GM21360 (cell line): Measurements from ENCODE around the gene LARP1.
"Not testable (repeated sequence)": the region's sequence is repeated elsewhere in the genome, so short reads cannot be mapped to it uniquely, and the experiment has no call there.

Source experiments
- ATAC-seq: cut with Tn5 transposase; IDR thresholded peaks from one replicate; pipeline ENCODE4 v1.9.1; 2021; ENCODE audit warnings: mild to moderate bottlenecking, moderate library complexity; ENCODE audit not compliant: unreplicated experiment

Gene LARP1

GRCh38 chr5:154759868-154760267 lies 4.7 kb downstream of the LARP1 start:
- not testable (repeated sequence) for ATAC-seq

- ATAC-seq: peak; percentile 35
Measured at GRCh38 chr5:154761046-154761736, 6.0 kb downstream of the LARP1 start.

GRCh38 chr5:154762261-154762660 lies 7.1 kb downstream of the LARP1 start:
- no peak for ATAC-seq

- ATAC-seq: no peak
Measured at GRCh38 chr5:154762700-154763099, 7.5 kb downstream of the LARP1 start.

- ATAC-seq: no peak
Measured at GRCh38 chr5:154764967-154765366, 9.8 kb downstream of the LARP1 start.

- ATAC-seq: no peak
Measured at GRCh38 chr5:154765396-154765925, 10.3 kb downstream of the LARP1 start.

GRCh38 chr5:154766558-154767281 lies 11.5 kb downstream of the LARP1 start:
- no peak for ATAC-seq

DNA sequence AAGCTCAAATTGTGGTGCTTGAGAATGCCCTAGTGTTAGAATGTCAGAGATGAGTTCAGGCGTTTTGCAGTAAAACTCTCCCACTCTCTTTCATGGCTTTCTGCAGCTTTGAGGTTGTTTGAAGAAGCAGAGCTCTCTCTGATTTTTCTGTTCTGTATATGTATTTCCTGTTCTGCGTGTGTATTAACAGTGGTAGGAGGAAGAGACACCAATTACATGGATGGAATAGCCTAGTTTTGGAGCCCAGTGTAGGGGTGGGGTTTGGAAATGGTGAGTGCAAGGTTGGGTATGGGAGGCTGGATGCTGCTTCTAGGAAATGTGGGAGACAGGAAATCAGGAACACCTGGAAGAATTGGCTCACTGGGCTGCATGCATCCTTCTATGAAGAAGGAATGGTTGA lies 12.4 kb downstream of the LARP1 start:
- no peak for ATAC-seq

DNA sequence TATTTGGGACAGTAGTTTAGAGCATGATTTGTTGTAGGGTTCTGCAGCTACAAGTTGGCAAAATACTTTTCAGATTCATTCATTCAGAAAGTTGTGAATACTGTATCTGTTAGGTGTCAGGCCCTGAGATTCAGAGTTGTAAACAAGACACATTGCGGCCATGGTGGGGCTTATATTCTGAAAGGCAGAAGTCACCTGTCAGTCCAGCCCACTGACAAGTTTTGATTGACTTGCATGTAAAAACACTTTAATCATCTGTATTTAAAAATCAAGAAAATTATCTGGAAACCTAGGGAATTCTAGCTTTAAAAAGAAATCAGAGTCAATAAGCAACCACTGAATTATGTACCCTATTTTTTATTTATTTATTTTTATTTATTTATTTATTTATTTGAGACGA lies 13.0 kb downstream of the LARP1 start:
- no peak for ATAC-seq

- ATAC-seq: no peak
Measured at GRCh38 chr5:154770111-154770510, 14.9 kb downstream of the LARP1 start.

DNA sequence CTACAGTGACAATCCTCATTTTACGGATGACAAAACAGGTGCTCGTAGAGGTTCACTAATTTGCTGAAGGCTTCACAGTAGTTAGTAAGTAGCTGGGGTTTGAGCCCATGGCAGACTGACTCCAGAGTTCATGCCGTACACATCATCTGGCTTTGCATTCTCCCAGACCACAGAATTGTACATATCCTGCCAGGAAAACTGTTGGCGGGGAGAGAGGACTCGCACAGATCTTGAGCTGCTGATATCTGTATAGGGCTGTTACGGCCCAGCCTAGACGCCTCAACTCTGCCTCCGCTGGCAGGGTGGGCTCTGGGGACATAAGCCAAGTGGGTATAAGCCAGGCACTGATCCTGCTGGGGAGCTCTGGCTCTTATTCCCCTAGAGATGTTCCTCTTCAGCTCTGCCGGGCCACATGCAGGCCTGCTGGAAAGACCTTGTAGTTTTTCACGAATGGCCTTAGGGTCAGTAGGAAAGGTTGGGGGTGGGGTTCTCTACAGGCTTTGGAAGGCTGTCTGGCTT lies 16.3 kb downstream of the LARP1 start:
- ATAC-seq: no peak

GRCh38 chr5:154773326-154773725 lies 18.1 kb downstream of the LARP1 start:
- ATAC-seq: no peak

DNA sequence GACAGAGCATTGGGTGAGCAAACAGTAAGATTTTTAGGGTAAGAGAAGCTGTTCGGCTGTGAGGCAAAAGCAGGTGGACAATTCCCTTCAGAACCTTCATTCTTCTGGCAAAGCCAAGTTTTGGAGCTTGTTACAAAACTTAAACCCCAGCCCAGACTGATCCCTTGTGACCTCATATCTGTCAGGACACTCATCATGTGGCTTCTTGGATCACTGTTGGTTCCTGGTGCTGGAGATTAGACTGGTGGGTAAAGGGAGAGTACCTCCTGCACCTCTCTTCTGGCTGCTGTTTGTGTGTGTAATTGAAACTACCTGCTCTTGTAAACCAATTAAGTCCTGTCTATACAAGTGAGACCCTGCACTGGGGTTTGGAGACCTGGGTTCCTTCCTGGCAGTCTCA lies 21.0 kb downstream of the LARP1 start:
- ATAC-seq: no peak

DNA sequence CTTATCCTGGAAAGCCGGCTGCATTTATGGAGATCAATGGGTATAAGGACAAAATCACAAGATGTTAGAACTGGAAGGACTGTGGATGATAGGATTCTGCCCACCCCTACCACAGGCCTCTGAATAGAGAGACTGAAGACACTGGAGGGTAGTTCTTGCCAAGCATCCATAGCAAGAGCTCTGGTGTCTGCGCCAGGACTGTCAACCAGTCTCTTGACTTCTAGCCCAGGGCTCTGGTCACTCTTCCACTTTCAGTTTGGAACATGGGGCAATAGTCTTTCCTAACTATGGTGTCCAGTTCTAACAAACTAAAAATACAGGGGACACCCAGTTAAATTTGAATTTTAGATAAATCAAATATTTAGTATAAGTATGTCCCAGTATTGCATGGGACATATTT lies 23.4 kb downstream of the LARP1 start:
- no peak for ATAC-seq

DNA sequence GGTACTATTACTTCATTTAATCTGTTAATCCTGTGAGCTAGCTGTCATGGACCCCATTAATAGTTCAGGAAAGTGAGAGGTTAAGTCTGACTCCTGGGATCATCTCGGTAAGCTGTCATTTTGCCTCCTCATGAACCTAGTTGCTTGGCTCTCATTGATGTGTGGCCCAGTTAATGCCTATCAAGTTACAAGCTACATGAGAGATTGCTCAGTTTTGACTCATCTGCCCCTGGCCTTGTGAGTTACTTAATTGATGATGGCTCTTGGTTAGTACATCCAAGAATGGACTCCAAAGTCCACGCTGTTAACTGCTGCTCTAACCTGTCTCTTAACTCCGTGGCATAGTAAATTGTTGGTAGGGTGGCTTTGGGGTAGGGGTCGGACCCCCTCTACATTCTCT lies 23.9 kb downstream of the LARP1 start:
- no peak for ATAC-seq

GRCh38 chr5:154780128-154780527 lies 25.0 kb downstream of the LARP1 start:
- ATAC-seq: peak; percentile 41

GRCh38 chr5:154782326-154782725 lies 27.1 kb downstream of the LARP1 start:
- ATAC-seq: no peak

DNA sequence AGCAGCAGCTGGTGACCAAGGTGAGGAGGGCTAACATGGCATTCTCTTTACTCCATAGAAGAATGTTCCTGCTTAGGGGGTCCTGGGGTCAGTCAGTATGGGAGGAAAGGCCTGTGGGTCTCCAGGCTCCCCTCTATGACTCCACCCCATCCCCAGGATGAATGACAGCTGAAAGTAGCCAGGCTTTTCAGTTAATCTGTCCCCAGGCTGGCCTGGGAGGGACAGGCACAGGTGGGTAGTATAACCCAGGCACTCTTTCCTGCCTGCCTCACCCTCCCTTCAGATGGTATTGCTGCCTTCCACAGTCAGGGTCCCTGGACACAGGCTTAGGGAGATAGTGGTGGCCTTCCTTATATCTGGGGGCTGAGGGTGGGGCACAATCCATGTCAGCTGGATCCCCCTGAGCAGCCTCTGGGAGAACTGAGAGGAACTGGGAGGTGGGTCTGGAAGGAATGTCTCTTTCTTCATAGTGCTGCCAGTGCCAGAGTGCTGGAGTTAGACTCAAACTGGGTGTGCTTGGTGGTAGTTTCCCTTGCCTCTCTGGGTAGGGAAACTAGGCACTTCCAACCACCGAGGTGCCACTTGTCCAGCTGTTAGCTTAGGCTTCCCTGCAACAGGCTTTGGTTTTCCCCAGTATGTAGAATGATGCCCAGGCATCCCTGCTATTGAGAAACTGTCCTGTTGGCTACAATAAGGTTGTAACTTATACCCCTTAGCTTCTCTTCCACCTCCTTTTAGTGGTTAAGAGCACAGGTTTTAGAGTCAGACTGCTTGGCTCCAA lies 27.8 kb downstream of the LARP1 start:
- no peak for ATAC-seq

- peak; percentile 45 for ATAC-seq
Measured at GRCh38 chr5:154783774-154784460, 28.7 kb downstream of the LARP1 start.

GRCh38 chr5:154784856-154785255 lies 29.7 kb downstream of the LARP1 start:
- no peak for ATAC-seq

DNA sequence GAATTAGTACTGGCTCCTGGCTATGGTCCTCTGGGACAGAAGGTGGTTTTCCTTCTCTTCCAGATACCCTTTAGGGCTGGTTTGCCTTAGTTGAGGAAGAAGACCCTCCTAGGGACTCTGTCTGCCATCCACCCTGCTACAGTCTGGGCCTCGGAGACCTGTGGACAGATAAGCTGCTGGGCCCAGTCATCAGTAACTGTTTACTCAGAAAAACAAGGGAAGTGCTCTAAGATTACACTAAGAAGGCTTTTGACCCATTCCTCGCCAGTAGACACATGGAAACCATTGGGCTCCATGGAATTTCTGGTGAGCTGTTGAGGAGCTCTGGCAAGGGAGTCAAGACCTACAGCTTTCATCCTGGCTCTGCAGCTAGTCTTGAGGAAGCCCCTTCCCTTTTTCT lies 31.2 kb downstream of the LARP1 start:
- no peak for ATAC-seq
